Stimulated activated CD4-positive, alpha-beta T cell treated with anti-CD3 and anti-CD28 coated beads, Interleukin-4, amount 100 ng/mL, for 48 hours (primary cell): ENCODE results near the gene RAB32.

Experiments
- DNase-seq, 2 donors: peaks; one replicate each; pipeline ENCODE4 v3.0.0-alpha.2; 2020; ENCODE audit warnings: low read depth in 2 of 2

The RAB32 gene

GRCh38 chr6:146582857-146583256, 39.2 kb downstream of the RAB32 start:
- no peak for DNase-seq

GRCh38 chr6:146583966-146584365, 40.3 kb downstream of the RAB32 start:
- no peak for DNase-seq

GRCh38 chr6:146587459-146587858, 43.8 kb downstream of the RAB32 start:
- no peak for DNase-seq

GRCh38 chr6:146590492-146590891, 46.9 kb downstream of the RAB32 start:
- DNase-seq = no peak

- DNase-seq = no peak
Observed at GRCh38 chr6:146592451-146592850, 48.8 kb downstream of the RAB32 start.

- DNase-seq = no peak
Observed at GRCh38 chr6:146593986-146594385, 50.4 kb downstream of the RAB32 start.

GRCh38 chr6:146594495-146594894, 50.9 kb downstream of the RAB32 start:
- DNase-seq = no peak

GRCh38 chr6:146595972-146596731, 52.5 kb downstream of the RAB32 start:
- DNase-seq = no peak

GRCh38 chr6:146598772-146599405, 55.3 kb downstream of the RAB32 start, which contains the start of gene ADGB:
TSS of gene ADGB (plus strand) at chr6:146598972. CDS start at chr6:146599041, 69 bp downstream.
- DNase-seq = no peak

- DNase-seq = no peak
Observed at GRCh38 chr6:146601352-146601751, 57.7 kb downstream of the RAB32 start.

GRCh38 chr6:146602526-146602925, 58.9 kb downstream of the RAB32 start:
- no peak for DNase-seq
